B cell (primary cell): ENCODE data around the gene UNC13D. TPM values are rescaled to one million over a fixed set of nuclear protein-coding genes. Genes with fewer than 3 reads are reported as not detected.

Experiments used
- ATAC-seq: fragments of 200-7000 bp; cut with Tn5 transposase; one replicate; pipeline ENCODE4 v1.10.0; 2021; ENCODE audit warnings: low read depth, mild to moderate bottlenecking, moderate number of reproducible peaks, moderate library complexity
- CTCF ChIA-PET: fragments of 350-600 bp; sonication (Branson Sonifier 250); formaldehyde crosslinking; loops from one replicate; lab custom pipeline; 2021; ENCODE audit warnings: antibody characterized with exemption, inconsistent platforms; lab: Charles Lee
- POLR2A ChIA-PET: fragments of 350-600 bp; sonication (Branson Sonifier 250); formaldehyde crosslinking; loops from one replicate; lab custom pipeline; 2021; ENCODE audit warnings: antibody characterized with exemption; lab: Charles Lee
- DNase-seq: peaks from one replicate; pipeline ENCODE4 v3.0.0; 2013
- H2AFZ ChIP-seq: 2 replicates; pipeline ENCODE4 v1.6.1; 2012; ENCODE audit warnings: mild to moderate bottlenecking, low read depth, low read length; ENCODE audit not compliant: insufficient read depth, poor library complexity, severe bottlenecking
- H3K27ac ChIP-seq, 2 donors: 1 replicate in 1 of 2; 2 replicates in 1 of 2; pipeline ENCODE4 v1.5.1; 2012 to 2013; ENCODE audit warnings: low read length in 2 of 2, mild to moderate bottlenecking in 2 of 2, moderate library complexity in 1 of 2
- H3K27me3 ChIP-seq, 4 experiments: fragments of 200-600 bp in 1 of 4; sonication (generic) in 1 of 4; replicated peaks in 1 of 4; 1 replicate in 2 of 4; 2 replicates in 2 of 4; pipeline versions ENCODE4 v1.6.1 to v1.7.0; 2013 to 2016; ENCODE audit warnings: low read length in 3 of 4, mild to moderate bottlenecking in 2 of 4, mixed read lengths in 1 of 4, moderate library complexity in 1 of 4; ENCODE audit not compliant: insufficient read depth in 4 of 4, control insufficient read depth in 3 of 4; ENCODE audit errors: control extremely low read depth in 1 of 4
- H3K36me3 ChIP-seq, 2 experiments: replicated peaks in 1 of 2; 1 replicate in 1 of 2; 2 replicates in 1 of 2; pipeline versions ENCODE4 v1.6.1 to v1.7.1; 2013; ENCODE audit warnings: low read length in 1 of 2; ENCODE audit not compliant: insufficient read depth in 2 of 2, control insufficient read depth in 1 of 2; ENCODE audit errors: control extremely low read depth in 1 of 2, extremely low read depth in 1 of 2
- H3K4me1 ChIP-seq, 2 donors: fragments of 200-600 bp in 1 of 2; sonication (generic) in 1 of 2; 1 replicate in 1 of 2; 2 replicates in 1 of 2; pipeline versions ENCODE4 v1.5.1 to v1.6.1; 2013 to 2017; ENCODE audit warnings: low read length in 2 of 2; ENCODE audit not compliant: control insufficient read depth in 2 of 2, insufficient read depth in 2 of 2
- H3K4me2 ChIP-seq: replicated peaks from 2 replicates; pipeline ENCODE3; 2012; ENCODE audit warnings: mild to moderate bottlenecking, low read depth, low read length; ENCODE audit not compliant: poor library complexity, severe bottlenecking
- H3K4me3 ChIP-seq, 5 experiments: fragments of 200-600 bp in 1 of 5; sonication (generic) in 1 of 5; 1 replicate in 3 of 5; 2 replicates in 2 of 5; pipeline versions ENCODE4 v1.5.1 to v1.7.0; 2011 to 2016; ENCODE audit warnings: low read length in 4 of 5, mild to moderate bottlenecking in 4 of 5, low read depth in 2 of 5, control low read depth in 1 of 5, moderate library complexity in 1 of 5; ENCODE audit not compliant: insufficient read depth in 1 of 5; ENCODE audit errors: control extremely low read depth in 1 of 5, extremely low read depth in 1 of 5
- H3K79me2 ChIP-seq: fragments of 200-600 bp; sonication (generic); one replicate; pipeline ENCODE4 v1.6.0; 2016; ENCODE audit warnings: low read length; ENCODE audit not compliant: control insufficient read depth, insufficient read depth
- H3K9ac ChIP-seq: fragments of 200-600 bp; sonication (generic); 2 replicates; pipeline ENCODE4 v1.6.1; 2017; ENCODE audit warnings: mild to moderate bottlenecking, low read length, moderate library complexity
- H3K9me3 ChIP-seq, 3 donors: one replicate each; pipeline versions ENCODE4 v1.6.1 to v1.7.1; 2013; ENCODE audit warnings: low read length in 2 of 3; ENCODE audit not compliant: control insufficient read depth in 2 of 3, insufficient read depth in 1 of 3; ENCODE audit errors: control extremely low read depth in 1 of 3
- H4K20me1 ChIP-seq: 2 replicates; pipeline ENCODE4 v1.6.0; 2012; ENCODE audit warnings: mild to moderate bottlenecking, low read length; ENCODE audit not compliant: insufficient read depth, control insufficient read depth, poor library complexity, severe bottlenecking
- H3K27ac Mint-ChIP-seq: one replicate; pipeline ENCODE4 v1.8.0; 2021; ENCODE audit warnings: mixed read lengths
- H3K27me3 Mint-ChIP-seq: one replicate; pipeline ENCODE4 v1.8.0; 2021; ENCODE audit warnings: mixed read lengths
- H3K4me1 Mint-ChIP-seq: one replicate; pipeline ENCODE4 v1.8.0; 2021; ENCODE audit warnings: mixed read lengths
- H3K4me3 Mint-ChIP-seq: one replicate; pipeline ENCODE4 v1.8.0; 2021; ENCODE audit warnings: mixed read lengths
- H3K9me3 Mint-ChIP-seq: one replicate; pipeline ENCODE4 v1.8.0; 2022; ENCODE audit warnings: mixed read lengths; ENCODE audit not compliant: insufficient read depth
- CTCF ChIP-seq: fragments of 200-600 bp; IDR thresholded peaks from one replicate; pipeline ENCODE4 v1.8.0; 2022; ENCODE audit warnings: antibody characterized with exemption, mild to moderate bottlenecking
- EZH2 ChIP-seq: IDR thresholded peaks from 2 replicates; pipeline ENCODE4 v1.6.1; 2012; ENCODE audit warnings: borderline replicate concordance, low read depth, mild to moderate bottlenecking, moderate library complexity, low read length; ENCODE audit not compliant: insufficient read depth, poor library complexity, severe bottlenecking
- WGBS: methylation state at CpG from one replicate; pipeline ENCODE4 v1.1.5; 2013; ENCODE audit warnings: missing lambda C conversion rate; ENCODE audit not compliant: insufficient coverage; 5-methylcytosine and 5-hydroxymethylcytosine counted together
- intact Hi-C: fragments of 100-400 bp; cut with micrococcal nuclease; formaldehyde crosslinking; loops from one replicate; pipeline ENCODE4 v1.10.0; 2022
- polyA plus RNA-seq: library from polyadenylated mRNA; depleted of rRNA; stranded (reverse); fragments of >200 nt; gene quantifications from 2 replicates; pipeline ENCODE4 v1.2.3, GENCODE V29; 2012
- total RNA-seq, 2 donors: library from RNA; stranded (reverse); fragments of 120-200 nt in 1 of 2; gene quantifications; 1 replicate in 1 of 2; 2 replicates in 1 of 2; pipeline versions ENCODE4 v1.2.3 to v1.2.4, GENCODE V29; 2013 to 2022

UNC13D gene
- total and polyA plus RNA-seq, 2 donors (not counting 1 experiment from before 2014, with no cell fraction given) = 101 to 107 TPM

- no peak overlapping the region for H3K27ac ChIP-seq
- no peak overlapping the region for H3K4me3 ChIP-seq
- peaks cover 3% of the 10 kb centered on the region for H3K4me1 Mint-ChIP-seq
- no peaks in the 10 kb centered on the region for H3K9me3 ChIP-seq
- H4K20me1 ChIP-seq = peaks cover 6% of the 10 kb centered on the region
- no peak overlapping the region for H3K4me3 Mint-ChIP-seq
- POLR2A ChIA-PET = no interaction called here
- no peaks in the 10 kb centered on the region for H3K79me2 ChIP-seq
- no peak for DNase-seq
- WGBS = 100% methylated on average over 3 of the region's 6 CpGs
- no peak for ATAC-seq
- intact Hi-C loops = no loop called here
- CTCF ChIA-PET = interaction anchor here (1.5 to 4.5 kb wide), 2 partner anchors 13 to 15 kb away, joined by 3 to 12 read pairs; no protein-coding TSS in a partner anchor
- no peak for TF ChIP-seq CTCF
- TF ChIP-seq EZH2 = no peak
- H3K9ac ChIP-seq = no peak overlapping the region
- no peak overlapping the region for H3K27ac Mint-ChIP-seq
- H3K27me3 ChIP-seq = no peaks in the 10 kb centered on the region
- H3K27me3 Mint-ChIP-seq = no peaks in the 10 kb centered on the region
- no peak overlapping the region for H3K4me2 ChIP-seq
- H3K36me3 ChIP-seq = peaks cover 0 to 72% of the 10 kb centered on the region in 2 experiments
- no peaks in the 10 kb centered on the region for H3K9me3 Mint-ChIP-seq
- peaks cover 0 to 6% of the 10 kb centered on the region in 2 donors for H3K4me1 ChIP-seq
- H2AFZ ChIP-seq = no peak overlapping the region
Observed at GRCh38 chr17:75814021-75814395, 30.2 kb downstream of the UNC13D start.

GRCh38 chr17:75813081-75814020 is 30.9 kb downstream of the UNC13D start:
- Mint-ChIP-seq H3K27ac (no peak overlapping the region), H3K4me3 (no peak overlapping the region), H3K4me1 (peaks cover 9% of the 10 kb centered on the region), H3K27me3 (no peaks in the 10 kb centered on the region), H3K9me3 (no peaks in the 10 kb centered on the region)
- H3K4me2 ChIP-seq = no peak overlapping the region
- H3K9ac ChIP-seq = no peak overlapping the region
- no peak overlapping the region for H3K4me3 ChIP-seq
- TF ChIP-seq CTCF (no peak), EZH2 (no peak)
- H3K9me3 ChIP-seq = no peaks in the 10 kb centered on the region
- peaks cover 5% of the 10 kb centered on the region for H3K79me2 ChIP-seq
- ChIA-PET POLR2A (no interaction called here), CTCF (interaction anchor here (1.5 to 4.5 kb wide), 2 partner anchors 14 to 16 kb away, joined by 3 to 12 read pairs; no protein-coding TSS in a partner anchor)
- peaks cover 0 to 11% of the 10 kb centered on the region in 2 donors for H3K4me1 ChIP-seq
- peaks cover 0 to 69% of the 10 kb centered on the region in 2 experiments for H3K36me3 ChIP-seq
- no peak overlapping the region for H3K27ac ChIP-seq
- H3K27me3 ChIP-seq = no peaks in the 10 kb centered on the region
- DNase-seq (no peak), ATAC-seq (no peak)
- peaks cover 11% of the 10 kb centered on the region for H4K20me1 ChIP-seq
- no peak overlapping the region for H2AFZ ChIP-seq
- 96% methylated on average over 17 of the region's 24 CpGs for WGBS
- intact Hi-C loops = no loop called here
